ENCODE results near the gene COL5A1. TPM values are rescaled to one million over a fixed set of nuclear protein-coding genes. Genes with fewer than 3 reads are reported as not detected.
A peak's percentile ranks its signal among the peaks of the same experiment; 100 is the strongest.

COL5A1 gene
- total RNA-seq, 4 donors from 2014 or later: 7.1 to 69.3 (median 16.1) TPM

- in situ Hi-C loops (cut with MboI; ENCODE audit: low pct_ligation_motif_present in 1 of 4, low pct_unique_long_range_greater_than_20kb in 1 of 4, low sequenced_read_pairs in 3 of 4) (no loop called here), intact Hi-C loops (cut with DNase I; ENCODE audit: low total_unique reads) (no loop called here)
- H3K27me3 ChIP-seq: no peaks in the 10 kb centered on the region
- no peak for TF ChIP-seq CTCF (IDR thresholded peaks at IDR 0.05)
- WGBS, 2 donors (ENCODE audit: low coverage in 1 of 2): 74% methylated on average over 8 of the region's 8 CpGs; no CpG with 5 or more reads in 1 of the 2 donors
- no peaks in the 10 kb centered on the region for H3K36me3 ChIP-seq
- no peaks in the 10 kb centered on the region for H3K9me3 ChIP-seq
- no peak overlapping the region for H3K4me3 ChIP-seq
- peaks cover 0 to 4% (median 1%) of the 10 kb centered on the region in 4 donors for H3K4me1 ChIP-seq
- no peak for DNase-seq
- peak overlapping the region in 1 of 4 donors; percentile 40 for H3K27ac ChIP-seq
Measured at GRCh38 chr9:134605351-134605965, 36.1 kb upstream of the COL5A1 start.

- Histone ChIP-seq H3K4me1 (peaks cover 0 to 4% (median 1%) of the 10 kb centered on the region in 4 donors), H3K27me3 (no peaks in the 10 kb centered on the region), H3K36me3 (no peaks in the 10 kb centered on the region), H3K4me3 (no peak overlapping the region), H3K27ac (peak overlapping the region in 1 of 4 donors; percentile 40), H3K9me3 (no peaks in the 10 kb centered on the region)
- in situ Hi-C loops (cut with MboI; ENCODE audit: low pct_ligation_motif_present in 1 of 4, low pct_unique_long_range_greater_than_20kb in 1 of 4, low sequenced_read_pairs in 3 of 4): no loop called here
- TF ChIP-seq POLR2AphosphoS5 (IDR thresholded peaks at IDR 0.05): peak in 1 of 3 donors; percentile 21
- TF ChIP-seq POLR2A (IDR thresholded peaks at IDR 0.05): no peak
- TF ChIP-seq CTCF (IDR thresholded peaks at IDR 0.05): no peak
- TF ChIP-seq EP300 (IDR thresholded peaks at IDR 0.05; ENCODE audit: low read depth): no peak
- intact Hi-C loops (cut with DNase I; ENCODE audit: low total_unique reads): no loop called here
- DNase-seq: no peak
- 54 to 58% methylated on average over 4 to 5 of the region's 5 CpGs for whole genome bisulfite sequencing, 2 donors (ENCODE audit: low coverage in 1 of 2)
Measured at GRCh38 chr9:134605966-134606357, 35.6 kb upstream of the COL5A1 start.

GRCh38 chr9:134606951-134607731 lies 34.5 kb upstream of the COL5A1 start:
- Histone ChIP-seq H3K4me3 (no peak overlapping the region), H3K9me3 (peaks cover 0 to 4% of the 10 kb centered on the region in 2 donors), H3K27ac (no peak overlapping the region), H3K36me3 (no peaks in the 10 kb centered on the region), H3K27me3 (no peaks in the 10 kb centered on the region), H3K4me1 (peaks cover 0 to 3% (median under 1%) of the 10 kb centered on the region in 4 donors)
- TF ChIP-seq POLR2AphosphoS5 (IDR thresholded peaks at IDR 0.05): no peak
- no peak for TF ChIP-seq EP300 (IDR thresholded peaks at IDR 0.05; ENCODE audit: low read depth)
- no peak for TF ChIP-seq CTCF (IDR thresholded peaks at IDR 0.05)
- no peak for TF ChIP-seq POLR2A (IDR thresholded peaks at IDR 0.05)
- in situ Hi-C loops (cut with MboI; ENCODE audit: low pct_ligation_motif_present in 1 of 4, low pct_unique_long_range_greater_than_20kb in 1 of 4, low sequenced_read_pairs in 3 of 4) (no loop called here), intact Hi-C loops (cut with DNase I; ENCODE audit: low total_unique reads) (no loop called here)
- DNase-seq: no peak
- WGBS, 2 donors (ENCODE audit: low coverage in 1 of 2): 83 to 86% methylated on average over 11 to 13 of the region's 13 CpGs

GRCh38 chr9:134607971-134608370 lies 33.6 kb upstream of the COL5A1 start:
- WGBS, 2 donors (ENCODE audit: low coverage in 1 of 2): 46 to 58% methylated on average over 4 of the region's 4 CpGs
- TF ChIP-seq EP300 (IDR thresholded peaks at IDR 0.05; ENCODE audit: low read depth) (no peak), POLR2AphosphoS5 (IDR thresholded peaks at IDR 0.05) (no peak), CTCF (IDR thresholded peaks at IDR 0.05) (no peak), POLR2A (IDR thresholded peaks at IDR 0.05) (no peak)
- in situ Hi-C loops (cut with MboI; ENCODE audit: low pct_ligation_motif_present in 1 of 4, low pct_unique_long_range_greater_than_20kb in 1 of 4, low sequenced_read_pairs in 3 of 4) (no loop called here), intact Hi-C loops (cut with DNase I; ENCODE audit: low total_unique reads) (no loop called here)
- Histone ChIP-seq H3K4me3 (no peak overlapping the region), H3K4me1 (no peaks in the 10 kb centered on the region), H3K27me3 (no peaks in the 10 kb centered on the region), H3K9me3 (peaks cover 8% of the 10 kb centered on the region in 2 donors), H3K36me3 (no peaks in the 10 kb centered on the region), H3K27ac (no peak overlapping the region)
- DNase-seq: no peak
